Spinal cord (tissue), 10 donors: Measurements from ENCODE around the gene ST8SIA6. TPM values are rescaled to one million over a fixed set of nuclear protein-coding genes. Genes with fewer than 3 reads are reported as not detected.
A peak's percentile ranks its signal among the peaks of the same experiment; 100 is the strongest.

Experiments
- DNase-seq, 6 donors: peaks; one replicate each; pipeline versions ENCODE4 v3.0.0 to v3.0.0-alpha.2; 2013 to 2015; ENCODE audit warnings: low spot score in 6 of 6, low read depth in 4 of 6
- H3K27ac ChIP-seq: one replicate; pipeline ENCODE4 v1.5.1; 2013; ENCODE audit warnings: low read depth, low read length, control low read depth
- H3K27me3 ChIP-seq: one replicate; pipeline ENCODE4 v1.6.1; 2013; ENCODE audit warnings: low read length; ENCODE audit not compliant: control insufficient read depth, insufficient read depth
- H3K36me3 ChIP-seq: one replicate; pipeline ENCODE4 v1.6.1; 2013; ENCODE audit warnings: low read length; ENCODE audit not compliant: control insufficient read depth, insufficient read depth
- H3K4me1 ChIP-seq: one replicate; pipeline ENCODE4 v1.6.1; 2013; ENCODE audit warnings: low read length; ENCODE audit not compliant: control insufficient read depth, insufficient read depth
- H3K4me3 ChIP-seq: one replicate; pipeline ENCODE4 v1.5.1; 2013; ENCODE audit warnings: low read depth, low read length, control low read depth
- H3K9me3 ChIP-seq: one replicate; pipeline ENCODE4 v1.6.1; 2013; ENCODE audit warnings: low read length; ENCODE audit not compliant: control insufficient read depth, insufficient read depth
- WGBS: methylation state at CpG from one replicate; pipeline ENCODE4 v1.1.5; 2013; ENCODE audit warnings: missing lambda C conversion rate; ENCODE audit not compliant: insufficient coverage; 5-methylcytosine and 5-hydroxymethylcytosine counted together
- polyA plus RNA-seq, 2 donors: library from polyadenylated mRNA; unstranded; fragments of 120-200 nt; gene quantifications; one replicate each; pipeline ENCODE4 v1.2.1, GENCODE V29; 2013; ENCODE audit not compliant: insufficient read length in 2 of 2
- total RNA-seq, 2 donors: library from RNA; depleted of rRNA in 1 of 2; stranded (reverse); fragments of 120-200 nt in 1 of 2; fragments of >200 nt in 1 of 2; gene quantifications; one replicate each; pipeline versions ENCODE4 v1.2.3 to v1.2.4, GENCODE V29; 2013 to 2014
- donor health status: healthy.

The ST8SIA6 gene
- total and polyA plus RNA-seq, 4 donors: 9.2 to 24.3 (median 13.8) TPM

- H3K4me1 ChIP-seq: peaks cover 2% of the 10 kb centered on the region
- H3K9me3 ChIP-seq: no peaks in the 10 kb centered on the region
- no peaks in the 10 kb centered on the region for H3K27me3 ChIP-seq
- no peak for DNase-seq
- no peak overlapping the region for H3K27ac ChIP-seq
- H3K36me3 ChIP-seq: no peaks in the 10 kb centered on the region
- 61% methylated on average over 14 of the region's 17 CpGs for WGBS
- no peak overlapping the region for H3K4me3 ChIP-seq
These were observed 25.9 kb downstream of the ST8SIA6 start for GRCh38 chr10:17428351-17429097.

GRCh38 chr10:17427666-17428350 lies 26.6 kb downstream of the ST8SIA6 start:
- no peak for DNase-seq
- 93% methylated on average over 2 of the region's 6 CpGs for WGBS
- Histone ChIP-seq H3K27me3 (no peaks in the 10 kb centered on the region), H3K4me1 (peaks cover 2% of the 10 kb centered on the region), H3K9me3 (no peaks in the 10 kb centered on the region), H3K4me3 (no peak overlapping the region), H3K36me3 (no peaks in the 10 kb centered on the region), H3K27ac (no peak overlapping the region)

- DNase-seq: no peak
- WGBS: 61% methylated on average over 3 of the region's 3 CpGs
- no peak overlapping the region for H3K27ac ChIP-seq
- H3K27me3 ChIP-seq: no peaks in the 10 kb centered on the region
- H3K4me1 ChIP-seq: peaks cover 2% of the 10 kb centered on the region
- no peaks in the 10 kb centered on the region for H3K36me3 ChIP-seq
- no peaks in the 10 kb centered on the region for H3K9me3 ChIP-seq
- no peak overlapping the region for H3K4me3 ChIP-seq
These were observed 27.2 kb downstream of the ST8SIA6 start for GRCh38 chr10:17427201-17427600.

- no peak overlapping the region for H3K4me3 ChIP-seq
- no peaks in the 10 kb centered on the region for H3K27me3 ChIP-seq
- WGBS: 77% methylated on average over 4 of the region's 5 CpGs
- no peaks in the 10 kb centered on the region for H3K9me3 ChIP-seq
- no peak for DNase-seq
- H3K4me1 ChIP-seq: peaks cover 2% of the 10 kb centered on the region
- no peak overlapping the region for H3K27ac ChIP-seq
- no peaks in the 10 kb centered on the region for H3K36me3 ChIP-seq
These were observed 28.1 kb downstream of the ST8SIA6 start for GRCh38 chr10:17426263-17426750.

GRCh38 chr10:17425584-17426262 lies 28.7 kb downstream of the ST8SIA6 start:
- no peaks in the 10 kb centered on the region for H3K27me3 ChIP-seq
- no peaks in the 10 kb centered on the region for H3K36me3 ChIP-seq
- no peak overlapping the region for H3K4me3 ChIP-seq
- H3K27ac ChIP-seq: no peak overlapping the region
- H3K9me3 ChIP-seq: no peaks in the 10 kb centered on the region
- H3K4me1 ChIP-seq: no peaks in the 10 kb centered on the region
- DNase-seq: no peak
- 81% methylated on average over 3 of the region's 6 CpGs for WGBS

GRCh38 chr10:17423632-17424186 lies 30.7 kb downstream of the ST8SIA6 start:
- H3K4me3 ChIP-seq: no peak overlapping the region
- no peak overlapping the region for H3K27ac ChIP-seq
- no peak for DNase-seq
- 22% methylated on average over 2 of the region's 2 CpGs for WGBS
- no peaks in the 10 kb centered on the region for H3K9me3 ChIP-seq
- H3K4me1 ChIP-seq: no peaks in the 10 kb centered on the region
- H3K27me3 ChIP-seq: no peaks in the 10 kb centered on the region
- H3K36me3 ChIP-seq: no peaks in the 10 kb centered on the region

- H3K4me3 ChIP-seq: no peak overlapping the region
- H3K36me3 ChIP-seq: no peaks in the 10 kb centered on the region
- 57% methylated on average over 1 of the region's 5 CpGs for WGBS
- no peaks in the 10 kb centered on the region for H3K27me3 ChIP-seq
- DNase-seq: peak in 2 of 6 donors; percentile 55 to 81
- H3K4me1 ChIP-seq: no peaks in the 10 kb centered on the region
- H3K9me3 ChIP-seq: no peaks in the 10 kb centered on the region
- no peak overlapping the region for H3K27ac ChIP-seq
These were observed 31.5 kb downstream of the ST8SIA6 start for GRCh38 chr10:17422931-17423330.

- H3K4me3 ChIP-seq: no peak overlapping the region
- no peaks in the 10 kb centered on the region for H3K4me1 ChIP-seq
- H3K27ac ChIP-seq: no peak overlapping the region
- H3K27me3 ChIP-seq: no peaks in the 10 kb centered on the region
- WGBS: 83% methylated on average over 1 of the region's 2 CpGs
- DNase-seq: no peak
- H3K36me3 ChIP-seq: no peaks in the 10 kb centered on the region
- H3K9me3 ChIP-seq: no peaks in the 10 kb centered on the region
These were observed 36.1 kb downstream of the ST8SIA6 start for GRCh38 chr10:17418249-17418648.

GRCh38 chr10:17416442-17417211 lies 37.8 kb downstream of the ST8SIA6 start:
- no peak for DNase-seq
- Histone ChIP-seq H3K27me3 (no peaks in the 10 kb centered on the region), H3K4me3 (no peak overlapping the region), H3K36me3 (no peaks in the 10 kb centered on the region), H3K4me1 (no peaks in the 10 kb centered on the region), H3K27ac (no peak overlapping the region), H3K9me3 (no peaks in the 10 kb centered on the region)
- WGBS: 54% methylated on average over 8 of the region's 8 CpGs
